DOHH2 (cell line): ENCODE measurements around the gene RAB8A.
A peak's percentile ranks its signal among the peaks of the same experiment; 100 is the strongest.

Source experiments
- H3F3A ChIP-seq: fragments of 200-600 bp; sonication (generic), shearing (Covaris generic); 2 replicates; pipeline ENCODE4 v1.6.0; 2016; ENCODE audit warnings: antibody characterized with exemption, mild to moderate bottlenecking; ENCODE audit not compliant: control insufficient read depth, insufficient read depth
- H3K27ac ChIP-seq: fragments of 200-600 bp; sonication (generic); 2 replicates; pipeline ENCODE4 v1.5.1; 2014; ENCODE audit warnings: low read depth, mild to moderate bottlenecking, low read length, moderate library complexity
- H3K27me3 ChIP-seq: fragments of 200-600 bp; sonication (generic); 2 replicates; pipeline ENCODE4 v1.6.1; 2014; ENCODE audit warnings: mild to moderate bottlenecking, low read length, mixed read lengths; ENCODE audit not compliant: control insufficient read depth
- H3K36me3 ChIP-seq: fragments of 200-600 bp; sonication (generic); 2 replicates; pipeline ENCODE4 v1.6.1; 2014; ENCODE audit warnings: mild to moderate bottlenecking, low read length, moderate library complexity, mixed read lengths; ENCODE audit not compliant: control insufficient read depth
- H3K4me1 ChIP-seq: fragments of 200-600 bp; sonication (generic); 2 replicates; pipeline ENCODE4 v1.6.1; 2014; ENCODE audit warnings: mild to moderate bottlenecking, low read length, mixed read lengths; ENCODE audit not compliant: control insufficient read depth
- H3K4me2 ChIP-seq: fragments of 200-600 bp; sonication (generic); 2 replicates; pipeline ENCODE4 v1.6.0; 2014; ENCODE audit warnings: mild to moderate bottlenecking, low read length, moderate library complexity
- H3K4me3 ChIP-seq: fragments of 200-600 bp; sonication (generic); 2 replicates; pipeline ENCODE4 v1.5.1; 2014; ENCODE audit warnings: mild to moderate bottlenecking, low read length, mixed read lengths
- H3K79me2 ChIP-seq: fragments of 200-600 bp; sonication (generic); 2 replicates; pipeline ENCODE4 v1.6.1; 2014; ENCODE audit warnings: mild to moderate bottlenecking, low read length, mixed read lengths; ENCODE audit not compliant: control insufficient read depth
- H3K9me2 ChIP-seq: fragments of 200-600 bp; sonication (generic); replicated peaks from 2 replicates; pipeline ENCODE4 v1.6.1; 2014; ENCODE audit warnings: mild to moderate bottlenecking, low read length, mixed read lengths; ENCODE audit not compliant: control insufficient read depth
- H3K9me3 ChIP-seq: fragments of 200-600 bp; sonication (generic); 2 replicates; pipeline ENCODE4 v1.6.1; 2014; ENCODE audit warnings: antibody characterized with exemption, low read length, mixed read lengths; ENCODE audit not compliant: control insufficient read depth, insufficient read depth
- H4K20me1 ChIP-seq: fragments of 200-600 bp; sonication (generic); 2 replicates; pipeline ENCODE4 v1.6.0; 2014; ENCODE audit warnings: low read depth, mild to moderate bottlenecking, antibody characterized with exemption, low read length, moderate library complexity; ENCODE audit not compliant: control insufficient read depth, insufficient read depth
- EZH2phosphoT487 ChIP-seq: fragments of 200-600 bp; sonication (generic); IDR thresholded peaks from 2 replicates; pipeline ENCODE4 v1.6.1; 2017; ENCODE audit warnings: borderline replicate concordance, mild to moderate bottlenecking, antibody characterized with exemption, low read length, moderate library complexity, mixed read lengths
- TF ChIP-seq, protein P1 (sequence below): fragments of 200-600 bp; sonication (generic); IDR thresholded peaks from one replicate; pipeline ENCODE4 v1.5.1; 2014; ENCODE audit warnings: antibody characterized with exemption, mild to moderate bottlenecking, low read depth, low read length; ENCODE audit not compliant: poor library complexity, severe bottlenecking

The RAB8A gene

GRCh38 chr19:16074488-16075365 lies 37.0 kb upstream of the RAB8A start:
- H3K9me2 ChIP-seq: no peaks in the 10 kb centered on the region
- no peaks in the 10 kb centered on the region for H3K9me3 ChIP-seq
- H3K79me2 ChIP-seq: peaks cover 43% of the 10 kb centered on the region
- 0 out of 2 replicates have a peak, but pooled peaks cover 3% of the 10 kb centered on the region for H4K20me1 ChIP-seq
- no peaks in the 10 kb centered on the region for H3K27me3 ChIP-seq
- TF ChIP-seq EZH2phosphoT487: no peak
- TF ChIP-seq, protein P1, sequence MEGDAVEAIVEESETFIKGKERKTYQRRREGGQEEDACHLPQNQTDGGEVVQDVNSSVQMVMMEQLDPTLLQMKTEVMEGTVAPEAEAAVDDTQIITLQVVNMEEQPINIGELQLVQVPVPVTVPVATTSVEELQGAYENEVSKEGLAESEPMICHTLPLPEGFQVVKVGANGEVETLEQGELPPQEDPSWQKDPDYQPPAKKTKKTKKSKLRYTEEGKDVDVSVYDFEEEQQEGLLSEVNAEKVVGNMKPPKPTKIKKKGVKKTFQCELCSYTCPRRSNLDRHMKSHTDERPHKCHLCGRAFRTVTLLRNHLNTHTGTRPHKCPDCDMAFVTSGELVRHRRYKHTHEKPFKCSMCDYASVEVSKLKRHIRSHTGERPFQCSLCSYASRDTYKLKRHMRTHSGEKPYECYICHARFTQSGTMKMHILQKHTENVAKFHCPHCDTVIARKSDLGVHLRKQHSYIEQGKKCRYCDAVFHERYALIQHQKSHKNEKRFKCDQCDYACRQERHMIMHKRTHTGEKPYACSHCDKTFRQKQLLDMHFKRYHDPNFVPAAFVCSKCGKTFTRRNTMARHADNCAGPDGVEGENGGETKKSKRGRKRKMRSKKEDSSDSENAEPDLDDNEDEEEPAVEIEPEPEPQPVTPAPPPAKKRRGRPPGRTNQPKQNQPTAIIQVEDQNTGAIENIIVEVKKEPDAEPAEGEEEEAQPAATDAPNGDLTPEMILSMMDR: no peak
- H3K27ac ChIP-seq: 0 out of 2 replicates have a peak overlapping the region, but pooled peaks have one; percentile 16
- peaks cover 23% of the 10 kb centered on the region for H3K36me3 ChIP-seq
- H3K4me2 ChIP-seq: peak overlapping the region; percentile 97
- H3K4me3 ChIP-seq: peak overlapping the region; percentile 95
- peaks cover 66% of the 10 kb centered on the region for H3K4me1 ChIP-seq
- peaks cover 38% of the 10 kb centered on the region for H3F3A ChIP-seq

- Histone ChIP-seq H3K27me3 (no peaks in the 10 kb centered on the region), H4K20me1 (0 out of 2 replicates have a peak, but pooled peaks cover 3% of the 10 kb centered on the region), H3K4me3 (peak overlapping the region; percentile 95), H3K4me2 (peak overlapping the region; percentile 97), H3K27ac (peak overlapping the region; percentile 96), H3K79me2 (peaks cover 52% of the 10 kb centered on the region), H3F3A (peaks cover 38% of the 10 kb centered on the region), H3K9me3 (no peaks in the 10 kb centered on the region), H3K9me2 (no peaks in the 10 kb centered on the region), H3K4me1 (peaks cover 65% of the 10 kb centered on the region), H3K36me3 (peaks cover 31% of the 10 kb centered on the region)
- TF ChIP-seq EZH2phosphoT487: no peak
These were observed 36.1 kb upstream of the RAB8A start for GRCh38 chr19:16075430-16076153.

DNA sequence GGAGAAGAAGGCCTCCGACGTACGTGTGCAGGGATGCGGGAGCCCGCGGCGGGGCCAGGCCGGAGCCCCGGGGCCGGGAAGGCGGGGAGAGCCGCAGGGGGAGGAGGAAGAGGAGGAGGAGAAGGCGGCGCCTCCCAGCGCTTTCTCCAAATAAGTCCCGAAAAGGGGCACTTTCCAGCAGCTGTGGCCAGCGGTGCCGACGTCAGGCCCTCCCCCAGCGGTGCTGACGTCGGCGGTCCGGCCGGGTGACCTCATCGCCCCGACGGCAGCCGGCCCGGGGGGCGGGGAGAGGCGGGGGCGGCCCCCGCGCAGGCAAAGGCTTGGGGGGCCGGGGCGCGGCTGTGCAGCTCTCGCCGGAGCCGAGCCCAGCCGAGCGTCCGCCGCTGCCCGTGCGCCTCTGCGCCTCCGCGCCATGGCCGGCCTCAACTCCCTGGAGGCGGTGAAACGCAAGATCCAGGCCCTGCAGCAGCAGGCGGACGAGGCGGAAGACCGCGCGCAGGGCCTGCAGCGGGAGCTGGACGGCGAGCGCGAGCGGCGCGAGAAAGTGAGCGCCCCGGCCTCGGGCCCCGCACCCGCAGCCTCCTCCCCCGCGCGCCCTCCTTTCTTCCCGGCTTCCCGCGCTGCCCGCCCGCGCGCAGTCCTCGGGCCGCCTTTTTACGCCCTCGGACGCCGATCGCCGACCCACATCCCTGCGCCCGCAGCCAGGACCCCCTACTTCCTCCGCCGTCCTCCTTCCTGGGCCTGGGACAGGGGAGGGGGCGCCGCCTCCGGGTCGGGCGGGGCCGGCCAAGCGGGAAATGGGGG lies 35.3 kb upstream of the RAB8A start, which contains the start of gene TPM4:
TPM4 (plus strand) TSS at position 342 of the 804 bp plus-strand sequence; CDS start at position 413, 71 bp downstream.
- Histone ChIP-seq H3K36me3 (peaks cover 39% of the 10 kb centered on the region), H4K20me1 (0 out of 2 replicates have a peak, but pooled peaks cover 9% of the 10 kb centered on the region)
- TF ChIP-seq, protein P1: no peak
- TF ChIP-seq EZH2phosphoT487: no peak

More for the DNA sequence above, 35.3 kb upstream of the RAB8A start, which contains the start of gene TPM4:
- H3K27ac ChIP-seq: peak within 1 kb of the TSS; percentile 96
- peak within 1 kb of the TSS; percentile 95 for H3K4me3 ChIP-seq
- H3K9me2 ChIP-seq: no peaks in the 10 kb centered on the region
- no peaks in the 10 kb centered on the region for H3K9me3 ChIP-seq
- H3K4me2 ChIP-seq: peak within 1 kb of the TSS; percentile 97
- peaks cover 59% of the 10 kb centered on the region for H3K79me2 ChIP-seq
- no peaks in the 10 kb centered on the region for H3K27me3 ChIP-seq
- peaks cover 57% of the 10 kb centered on the region for H3K4me1 ChIP-seq
- peaks cover 34% of the 10 kb centered on the region for H3F3A ChIP-seq
